GM12878 (cell line): ENCODE measurements around the gene LST1. TPM values are rescaled to one million over a fixed set of nuclear protein-coding genes. Genes with fewer than 3 reads are reported as not detected.

ENCODE experiments used
- CHD4 ChIP-seq: fragments of 200-600 bp; sonication (generic); IDR thresholded peaks from 2 replicates; pipeline ENCODE4 v1.6.1; 2016; ENCODE audit warnings: mild to moderate bottlenecking
- EZH2 ChIP-seq: IDR thresholded peaks from 2 replicates; pipeline ENCODE4 v1.6.1; 2012; ENCODE audit warnings: low read depth, mild to moderate bottlenecking, control low read depth, inconsistent platforms, low read length, borderline replicate concordance; ENCODE audit not compliant: control insufficient read depth
- GABPA ChIP-seq: IDR thresholded peaks from 2 replicates; pipeline ENCODE4 v1.6.1; 2014; ENCODE audit warnings: antibody characterized with exemption, low read depth, mild to moderate bottlenecking, inconsistent platforms
- KLF5 ChIP-seq: fragments of 450-650 bp; IDR thresholded peaks from 2 replicates; pipeline ENCODE4 v1.6.1; 2014; ENCODE audit warnings: mild to moderate bottlenecking; ENCODE audit not compliant: partially characterized antibody
- MEF2A ChIP-seq: IDR thresholded peaks from 2 replicates; pipeline ENCODE4 v1.6.1; 2011; ENCODE audit warnings: low read depth, mild to moderate bottlenecking, low read length, moderate library complexity; ENCODE audit not compliant: insufficient read depth
- MTA2 ChIP-seq: fragments of 450-650 bp; IDR thresholded peaks from 2 replicates; pipeline ENCODE4 v1.6.1; 2016; ENCODE audit warnings: low read depth, mild to moderate bottlenecking, moderate library complexity
- MXI1 ChIP-seq: fragments of 150-350 bp; IDR thresholded peaks from 2 replicates; pipeline ENCODE4 v1.6.1; 2011; ENCODE audit warnings: low read depth, mild to moderate bottlenecking, inconsistent platforms, low read length, improper control_type of control experiment
- NR2C1 ChIP-seq: fragments of 450-650 bp; IDR thresholded peaks from 2 replicates; pipeline ENCODE4 v1.6.1; 2017; ENCODE audit warnings: antibody characterized with exemption, mild to moderate bottlenecking, moderate library complexity
- POLR2AphosphoS2 ChIP-seq: IDR thresholded peaks from 2 replicates; pipeline ENCODE4 v1.6.1; 2011; ENCODE audit warnings: low read depth, mild to moderate bottlenecking, low read length, improper control_type of control experiment, moderate library complexity
- POLR2AphosphoS5 ChIP-seq: IDR thresholded peaks from 2 replicates; pipeline ENCODE4 v1.6.1; 2011; ENCODE audit warnings: mild to moderate bottlenecking, low read length, inconsistent platforms
- POU2F2 ChIP-seq: IDR thresholded peaks from 3 replicates; pipeline ENCODE4 v1.6.1; 2011; ENCODE audit warnings: low read depth, mild to moderate bottlenecking, low read length, borderline replicate concordance
- SIX5 ChIP-seq: IDR thresholded peaks from 2 replicates; pipeline ENCODE4 v1.6.1; 2011; ENCODE audit warnings: mild to moderate bottlenecking, low read depth, low read length, moderate library complexity; ENCODE audit not compliant: severe bottlenecking
- SUPT20H ChIP-seq: IDR thresholded peaks from 2 replicates; pipeline ENCODE4 v1.6.1; 2011; ENCODE audit warnings: low read depth, mild to moderate bottlenecking, low read length, moderate library complexity, borderline replicate concordance; ENCODE audit not compliant: control insufficient read depth
- SUZ12 ChIP-seq: fragments of 200-600 bp; sonication (generic); IDR thresholded peaks from one replicate; pipeline ENCODE4 v1.6.1; 2018; ENCODE audit warnings: antibody characterized with exemption, mild to moderate bottlenecking; ENCODE audit not compliant: unreplicated experiment
- TARDBP ChIP-seq: IDR thresholded peaks from 2 replicates; pipeline ENCODE4 v1.6.1; 2016; ENCODE audit warnings: borderline replicate concordance
- ZBED1 ChIP-seq: IDR thresholded peaks from 2 replicates; pipeline ENCODE4 v1.6.1; 2016; ENCODE audit warnings: borderline replicate concordance
- polyA plus RNA-seq, 11 experiments: library from polyadenylated mRNA; depleted of rRNA in 4 of 11; unstranded in 6 of 11; stranded (reverse) in 5 of 11; fragments of >200 nt; fragmentation: Nextera tagmentation in 4 of 11; fragmentation: Illumina TruSeq in 1 of 11; extraction: Ambion mirVana in 4 of 11; extraction: Trizol in 1 of 11; gene quantifications; 1 replicate in 1 of 11; 2 replicates in 10 of 11; pipeline versions ENCODE4 v1.2.1 to v1.2.3, GENCODE V29; 2011 to 2016; ENCODE audit warnings: inconsistent platforms in 2 of 11, missing spikeins in 2 of 11, low read depth in 1 of 11
- total RNA-seq, 4 experiments: library from RNA; depleted of rRNA in 3 of 4; stranded (reverse); fragments of >200 nt in 3 of 4; fragmentation: Illumina TruSeq in 1 of 4; extraction: Trizol in 1 of 4; gene quantifications; 2 replicates each; pipeline versions ENCODE4 v1.2.1 to v1.2.3, GENCODE V29; 2013 to 2021
- TF ChIP-seq, protein P1 (sequence below): fragments of 450-650 bp; formaldehyde crosslinking; IDR thresholded peaks from 2 replicates; pipeline ENCODE4 v1.4.0; 2020; ENCODE audit warnings: mild to moderate bottlenecking, moderate library complexity
- TF ChIP-seq, protein P2 (sequence below): IDR thresholded peaks from 2 replicates; pipeline ENCODE4 v1.6.1; 2011; ENCODE audit warnings: low read depth, mild to moderate bottlenecking, low read length, moderate library complexity, borderline replicate concordance; ENCODE audit errors: extremely low read depth
- TF ChIP-seq, protein P3 (sequence below): IDR thresholded peaks from 2 replicates; pipeline ENCODE4 v1.6.1; 2011; ENCODE audit warnings: borderline replicate concordance, low read depth, mild to moderate bottlenecking, moderate library complexity, low read length; ENCODE audit not compliant: insufficient read depth, poor library complexity, severe bottlenecking
- TF ChIP-seq, protein P4 (sequence below): IDR thresholded peaks from 2 replicates; pipeline ENCODE4 v1.6.1; 2012; ENCODE audit warnings: low read depth, low read length, improper control_type of control experiment

Gene LST1
- total and polyA plus RNA-seq, 10 of the 15 experiments (the other 5 are each of a cell fraction or from before 2014, with no cell fraction given), result 4.1 to 35.5 (median 16.4) TPM

DNA sequence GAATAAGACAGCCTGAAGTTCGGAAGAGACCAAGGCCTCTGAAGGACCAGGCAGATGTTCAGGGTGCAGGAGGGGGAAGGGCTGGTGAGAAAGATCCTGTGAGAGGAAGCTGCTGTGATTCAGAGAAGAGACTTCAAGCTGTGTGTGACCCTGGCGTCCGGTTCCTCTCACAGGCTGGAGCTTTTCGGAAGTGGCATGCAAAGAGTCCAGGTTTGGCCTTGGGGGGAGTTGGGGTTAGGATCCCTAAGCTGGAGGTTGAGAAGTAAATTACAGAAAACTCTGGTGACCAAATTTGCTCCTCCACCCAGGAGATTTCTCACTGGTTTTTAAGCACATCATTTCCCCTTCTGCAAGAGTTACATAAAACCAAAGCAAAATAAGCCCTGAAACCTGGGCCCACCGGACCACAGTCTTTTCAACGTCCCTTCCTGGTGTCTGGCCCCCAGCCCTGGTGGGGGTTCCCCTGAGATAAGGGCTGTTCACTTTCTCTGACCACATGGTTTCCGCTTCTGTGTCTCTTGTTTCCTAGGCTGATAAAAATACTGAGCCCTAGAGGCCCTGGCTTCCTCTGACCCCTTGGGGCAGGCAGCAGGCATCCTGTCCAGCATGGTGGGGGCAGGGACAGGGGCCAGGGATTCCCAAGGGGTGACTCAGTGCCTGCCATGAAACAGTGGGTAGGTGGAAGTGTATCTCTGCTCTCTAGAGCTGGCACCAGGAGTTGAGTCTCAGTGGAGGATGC is 25.9 kb upstream of the LST1 start (continued):
- no peak for TF ChIP-seq MXI1
- no peak for TF ChIP-seq KLF5
- peak; percentile 29; the same call in 1 of the 2 replicates for TF ChIP-seq NR2C1
- TF ChIP-seq, protein P1, sequence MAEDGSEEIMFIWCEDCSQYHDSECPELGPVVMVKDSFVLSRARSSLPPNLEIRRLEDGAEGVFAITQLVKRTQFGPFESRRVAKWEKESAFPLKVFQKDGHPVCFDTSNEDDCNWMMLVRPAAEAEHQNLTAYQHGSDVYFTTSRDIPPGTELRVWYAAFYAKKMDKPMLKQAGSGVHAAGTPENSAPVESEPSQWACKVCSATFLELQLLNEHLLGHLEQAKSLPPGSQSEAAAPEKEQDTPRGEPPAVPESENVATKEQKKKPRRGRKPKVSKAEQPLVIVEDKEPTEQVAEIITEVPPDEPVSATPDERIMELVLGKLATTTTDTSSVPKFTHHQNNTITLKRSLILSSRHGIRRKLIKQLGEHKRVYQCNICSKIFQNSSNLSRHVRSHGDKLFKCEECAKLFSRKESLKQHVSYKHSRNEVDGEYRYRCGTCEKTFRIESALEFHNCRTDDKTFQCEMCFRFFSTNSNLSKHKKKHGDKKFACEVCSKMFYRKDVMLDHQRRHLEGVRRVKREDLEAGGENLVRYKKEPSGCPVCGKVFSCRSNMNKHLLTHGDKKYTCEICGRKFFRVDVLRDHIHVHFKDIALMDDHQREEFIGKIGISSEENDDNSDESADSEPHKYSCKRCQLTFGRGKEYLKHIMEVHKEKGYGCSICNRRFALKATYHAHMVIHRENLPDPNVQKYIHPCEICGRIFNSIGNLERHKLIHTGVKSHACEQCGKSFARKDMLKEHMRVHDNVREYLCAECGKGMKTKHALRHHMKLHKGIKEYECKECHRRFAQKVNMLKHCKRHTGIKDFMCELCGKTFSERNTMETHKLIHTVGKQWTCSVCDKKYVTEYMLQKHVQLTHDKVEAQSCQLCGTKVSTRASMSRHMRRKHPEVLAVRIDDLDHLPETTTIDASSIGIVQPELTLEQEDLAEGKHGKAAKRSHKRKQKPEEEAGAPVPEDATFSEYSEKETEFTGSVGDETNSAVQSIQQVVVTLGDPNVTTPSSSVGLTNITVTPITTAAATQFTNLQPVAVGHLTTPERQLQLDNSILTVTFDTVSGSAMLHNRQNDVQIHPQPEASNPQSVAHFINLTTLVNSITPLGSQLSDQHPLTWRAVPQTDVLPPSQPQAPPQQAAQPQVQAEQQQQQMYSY, result no peak
- no peak for TF ChIP-seq SIX5
- TF ChIP-seq TARDBP, result no peak
- peak; percentile 68 for TF ChIP-seq MTA2
- peak; percentile 57; the same call in 1 of the 2 replicates for TF ChIP-seq GABPA
- peak; percentile 41; the same call in 1 of the 2 replicates for TF ChIP-seq CHD4
- peak; percentile 72; the same call in 1 of the 2 replicates for TF ChIP-seq MEF2A
- TF ChIP-seq POU2F2, result peak; percentile 66; the same call in 2 of the 3 replicates
- TF ChIP-seq, protein P2, sequence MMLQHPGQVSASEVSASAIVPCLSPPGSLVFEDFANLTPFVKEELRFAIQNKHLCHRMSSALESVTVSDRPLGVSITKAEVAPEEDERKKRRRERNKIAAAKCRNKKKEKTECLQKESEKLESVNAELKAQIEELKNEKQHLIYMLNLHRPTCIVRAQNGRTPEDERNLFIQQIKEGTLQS, result no peak
- TF ChIP-seq EZH2, result no peak
- TF ChIP-seq, protein P3, sequence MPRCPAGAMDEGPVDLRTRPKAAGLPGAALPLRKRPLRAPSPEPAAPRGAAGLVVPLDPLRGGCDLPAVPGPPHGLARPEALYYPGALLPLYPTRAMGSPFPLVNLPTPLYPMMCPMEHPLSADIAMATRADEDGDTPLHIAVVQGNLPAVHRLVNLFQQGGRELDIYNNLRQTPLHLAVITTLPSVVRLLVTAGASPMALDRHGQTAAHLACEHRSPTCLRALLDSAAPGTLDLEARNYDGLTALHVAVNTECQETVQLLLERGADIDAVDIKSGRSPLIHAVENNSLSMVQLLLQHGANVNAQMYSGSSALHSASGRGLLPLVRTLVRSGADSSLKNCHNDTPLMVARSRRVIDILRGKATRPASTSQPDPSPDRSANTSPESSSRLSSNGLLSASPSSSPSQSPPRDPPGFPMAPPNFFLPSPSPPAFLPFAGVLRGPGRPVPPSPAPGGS, result peak; percentile 87
- TF ChIP-seq, protein P4, sequence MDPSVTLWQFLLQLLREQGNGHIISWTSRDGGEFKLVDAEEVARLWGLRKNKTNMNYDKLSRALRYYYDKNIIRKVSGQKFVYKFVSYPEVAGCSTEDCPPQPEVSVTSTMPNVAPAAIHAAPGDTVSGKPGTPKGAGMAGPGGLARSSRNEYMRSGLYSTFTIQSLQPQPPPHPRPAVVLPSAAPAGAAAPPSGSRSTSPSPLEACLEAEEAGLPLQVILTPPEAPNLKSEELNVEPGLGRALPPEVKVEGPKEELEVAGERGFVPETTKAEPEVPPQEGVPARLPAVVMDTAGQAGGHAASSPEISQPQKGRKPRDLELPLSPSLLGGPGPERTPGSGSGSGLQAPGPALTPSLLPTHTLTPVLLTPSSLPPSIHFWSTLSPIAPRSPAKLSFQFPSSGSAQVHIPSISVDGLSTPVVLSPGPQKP, result no peak
- no peak for TF ChIP-seq POLR2AphosphoS2
- TF ChIP-seq ZBED1, result peak; percentile 80; the same call in 1 of the 2 replicates
- TF ChIP-seq SUZ12, result no peak
- TF ChIP-seq POLR2AphosphoS5, result peak; percentile 52
- no peak for TF ChIP-seq SUPT20H
